HG03521 (cell line): Measurements from ENCODE around the gene PPME1.

Experiments used
- ATAC-seq: cut with Tn5 transposase; IDR thresholded peaks from one replicate; pipeline ENCODE4 v1.9.1; 2021; ENCODE audit warnings: mild to moderate bottlenecking, moderate library complexity; ENCODE audit not compliant: unreplicated experiment

Gene PPME1

GRCh38 chr11:74221816-74222215 is 50.7 kb downstream of the PPME1 start:
- ATAC-seq, result no peak

- no peak for ATAC-seq
These were observed 54.5 kb downstream of the PPME1 start for GRCh38 chr11:74225565-74225964.

GRCh38 chr11:74226907-74227306 is 55.8 kb downstream of the PPME1 start:
- ATAC-seq, result no peak

- no peak for ATAC-seq
These were observed 61.3 kb downstream of the PPME1 start for GRCh38 chr11:74232311-74232950.

GRCh38 chr11:74233683-74234082 is 62.6 kb downstream of the PPME1 start:
- no peak for ATAC-seq

GRCh38 chr11:74235121-74235520 is 64.0 kb downstream of the PPME1 start:
- ATAC-seq, result no peak

GRCh38 chr11:74237541-74237940 is 66.5 kb downstream of the PPME1 start:
- no peak for ATAC-seq

- no peak for ATAC-seq
These were observed 67.2 kb downstream of the PPME1 start for GRCh38 chr11:74238243-74238642.

- ATAC-seq, result no peak
These were observed 77.4 kb downstream of the PPME1 start for GRCh38 chr11:74248469-74248868.

- ATAC-seq, result no peak
These were observed 78.4 kb downstream of the PPME1 start for GRCh38 chr11:74249496-74249895.

GRCh38 chr11:74253361-74253760 is 82.3 kb downstream of the PPME1 start:
- no peak for ATAC-seq

- ATAC-seq, result no peak
These were observed 84.8 kb downstream of the PPME1 start for GRCh38 chr11:74255741-74256375.

- ATAC-seq, result no peak
These were observed 85.5 kb downstream of the PPME1 start for GRCh38 chr11:74256378-74257133.

GRCh38 chr11:74257959-74258553 is 87.0 kb downstream of the PPME1 start:
- no peak for ATAC-seq

GRCh38 chr11:74262725-74263124 is 91.6 kb downstream of the PPME1 start:
- no peak for ATAC-seq

- no peak for ATAC-seq
These were observed 94.2 kb downstream of the PPME1 start for GRCh38 chr11:74265256-74265655.

- no peak for ATAC-seq
These were observed 95.9 kb downstream of the PPME1 start for GRCh38 chr11:74267014-74267413.

- no peak for ATAC-seq
These were observed 97.4 kb downstream of the PPME1 start for GRCh38 chr11:74268456-74268855.

- no peak for ATAC-seq
These were observed 98.2 kb downstream of the PPME1 start for GRCh38 chr11:74269161-74269811.

- no peak for ATAC-seq
These were observed 101.2 kb downstream of the PPME1 start for GRCh38 chr11:74272276-74272675.

- no peak for ATAC-seq
These were observed 105.5 kb downstream of the PPME1 start for GRCh38 chr11:74276581-74276980.
